SW 1271 (cell line): Measurements from ENCODE around the gene WNK4.

Experiments used
- DNase-seq, 2 experiments: peaks; one replicate each; lab custom pipeline; 2025; lab: John Stamatoyannopoulos, UW

WNK4 gene

DNA sequence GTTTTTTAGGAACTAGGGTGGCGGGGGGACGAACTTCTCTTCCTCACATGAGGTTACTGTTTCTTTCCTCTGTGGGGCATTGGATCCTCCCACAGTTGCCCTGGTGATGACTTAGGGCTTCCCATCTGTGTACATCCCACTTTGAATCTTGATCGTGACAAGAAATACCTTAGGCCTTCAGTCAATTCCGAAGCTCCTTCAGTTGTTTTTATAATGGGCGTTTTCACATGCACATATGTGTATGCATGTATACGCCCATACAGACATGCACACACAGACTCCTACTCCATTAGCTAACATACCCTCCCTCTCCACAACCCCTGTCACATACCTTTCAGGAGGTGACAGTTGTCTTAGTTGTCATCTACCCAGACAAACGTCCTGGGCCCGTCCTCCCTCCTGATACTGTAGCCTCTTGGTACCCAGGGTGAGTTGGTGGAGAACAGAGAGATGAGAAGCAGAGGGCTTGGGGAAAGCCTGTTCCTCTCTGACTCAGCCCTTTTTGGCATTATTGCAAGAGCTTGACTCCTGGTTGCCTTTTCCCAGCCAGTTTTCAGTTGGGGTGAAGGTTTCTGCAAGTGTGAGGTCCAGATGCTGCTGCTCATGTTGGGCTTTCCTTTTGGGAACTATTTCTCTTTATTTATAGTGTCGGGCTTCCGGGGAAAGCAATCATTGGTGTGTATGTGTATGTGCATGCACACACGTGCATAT lies 61.7 kb downstream of the WNK4 start:
- no peak for DNase-seq

- peak in 1 of 2 experiments; percentile 59 for DNase-seq
Observed at GRCh38 chr17:42843358-42843934, 63.0 kb downstream of the WNK4 start.

GRCh38 chr17:42844271-42844670 lies 63.9 kb downstream of the WNK4 start, which contains the start of gene AOC2:
AOC2 (plus strand) TSS chr17:42844580; CDS start chr17:42844627, 47 bp downstream.
- no peak for DNase-seq

GRCh38 chr17:42844761-42845555 lies 64.5 kb downstream of the WNK4 start:
- no peak for DNase-seq

DNA sequence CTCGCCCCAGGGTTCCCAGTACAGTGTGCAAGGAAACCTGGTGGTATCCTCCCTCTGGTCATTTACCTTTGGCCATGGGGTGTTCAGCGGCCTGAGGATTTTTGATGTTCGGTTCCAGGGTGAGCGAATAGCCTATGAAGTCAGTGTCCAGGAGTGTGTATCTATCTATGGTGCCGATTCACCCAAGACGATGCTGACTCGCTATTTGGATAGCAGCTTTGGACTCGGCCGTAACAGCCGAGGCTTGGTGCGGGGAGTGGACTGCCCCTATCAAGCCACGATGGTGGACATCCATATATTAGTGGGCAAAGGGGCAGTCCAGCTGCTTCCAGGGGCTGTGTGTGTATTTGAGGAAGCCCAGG lies 65.1 kb downstream of the WNK4 start:
- DNase-seq = no peak

GRCh38 chr17:42845918-42846593 lies 65.6 kb downstream of the WNK4 start:
- DNase-seq = no peak
